Fibroblast of the aortic adventitia (primary cell): Measurements from ENCODE around the gene TSPAN13. TPM values are rescaled to one million over a fixed set of nuclear protein-coding genes. Genes with fewer than 3 reads are reported as not detected.

Experiments used
- DNase-seq: peaks from one replicate; pipeline ENCODE4 v3.0.0-alpha.2; 2010; ENCODE audit warnings: low read depth
- H3K4me3 ChIP-seq: 2 replicates; pipeline ENCODE4 v1.5.1; 2011; ENCODE audit warnings: low read depth, mild to moderate bottlenecking, control low read depth, low read length, moderate library complexity
- CTCF ChIP-seq: IDR thresholded peaks from 2 replicates; pipeline ENCODE4 v1.5.1; 2011; ENCODE audit warnings: mild to moderate bottlenecking, low read length, control low read depth, inconsistent platforms; ENCODE audit not compliant: insufficient read depth
- total RNA-seq: library from RNA; depleted of rRNA; stranded (reverse); fragments of >200 nt; gene quantifications from 2 replicates; pipeline ENCODE4 v1.2.3, GENCODE V29; 2012; ENCODE audit warnings: low replicate concordance

TSPAN13 gene
- total RNA-seq, 1 donor, result 4.3 TPM

- no peak for DNase-seq
- no peak for TF ChIP-seq CTCF
- no peak overlapping the region for H3K4me3 ChIP-seq
Observed at GRCh38 chr7:16776053-16776452, 22.5 kb downstream of the TSPAN13 start.

DNA sequence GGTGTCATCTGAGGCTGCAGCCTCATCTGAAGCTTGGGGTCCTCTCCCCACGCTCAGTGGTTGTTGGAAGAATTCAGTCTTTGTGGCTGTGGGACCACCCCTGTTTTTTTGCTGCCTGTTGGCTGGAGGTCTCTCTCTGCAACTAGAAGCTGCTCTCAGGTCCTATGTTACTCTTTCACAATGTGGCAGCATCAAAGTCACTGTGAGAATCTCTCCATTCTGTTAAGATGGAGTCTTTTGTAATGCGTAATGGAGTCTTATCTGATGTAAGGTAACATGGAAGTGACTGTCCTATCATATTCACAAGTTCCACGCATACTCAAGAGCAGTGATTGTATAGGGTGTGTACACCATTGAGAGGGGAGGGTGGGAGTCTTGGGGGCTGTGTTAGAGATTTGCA, 24.9 kb downstream of the TSPAN13 start:
- no peak for DNase-seq
- H3K4me3 ChIP-seq, result no peak overlapping the region
- no peak for TF ChIP-seq CTCF

DNA sequence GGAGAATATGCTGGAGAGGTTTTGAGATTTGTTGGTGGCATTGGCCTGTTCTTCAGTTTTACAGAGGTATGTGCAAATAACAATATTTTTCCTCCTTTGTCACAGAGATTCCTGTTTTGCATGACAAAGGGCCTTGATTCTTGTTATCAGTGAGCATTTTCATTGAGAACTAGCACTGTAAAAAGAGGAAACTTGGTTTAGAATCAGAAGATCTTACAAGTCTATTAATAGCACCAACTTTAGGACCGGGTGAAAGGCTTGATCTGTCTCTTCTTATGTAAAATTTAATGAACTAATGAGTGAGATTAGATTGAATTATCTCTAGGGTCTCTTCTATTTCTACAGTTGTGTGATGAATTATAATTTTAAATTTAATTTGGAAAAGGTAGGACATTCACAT, 25.5 kb downstream of the TSPAN13 start:
- H3K4me3 ChIP-seq, result no peak overlapping the region
- DNase-seq, result no peak
- no peak for TF ChIP-seq CTCF

- H3K4me3 ChIP-seq, result no peak overlapping the region
- DNase-seq, result no peak
- no peak for TF ChIP-seq CTCF
Observed at GRCh38 chr7:16780596-16780995, 27.0 kb downstream of the TSPAN13 start.

DNA sequence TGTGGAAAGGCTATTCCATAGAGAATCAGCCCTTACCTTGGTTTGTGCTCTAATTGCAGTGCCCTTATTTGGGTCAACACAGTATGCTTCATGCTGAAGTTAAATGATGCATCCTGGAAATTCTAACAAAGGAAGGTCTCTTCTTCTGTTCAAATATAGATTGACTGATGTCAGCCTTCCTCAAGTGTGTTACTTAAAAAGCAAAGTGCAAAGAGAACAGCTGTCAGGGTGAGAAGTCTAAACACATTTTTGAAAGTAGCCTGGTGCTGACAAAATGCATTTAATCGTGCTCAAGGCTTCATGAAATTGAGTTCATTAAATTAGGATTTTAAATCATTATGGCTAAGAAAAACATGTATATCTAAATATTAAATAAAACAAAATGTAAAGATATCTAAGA, 31.8 kb downstream of the TSPAN13 start:
- no peak for DNase-seq
- H3K4me3 ChIP-seq, result no peak overlapping the region
- TF ChIP-seq CTCF, result no peak

DNA sequence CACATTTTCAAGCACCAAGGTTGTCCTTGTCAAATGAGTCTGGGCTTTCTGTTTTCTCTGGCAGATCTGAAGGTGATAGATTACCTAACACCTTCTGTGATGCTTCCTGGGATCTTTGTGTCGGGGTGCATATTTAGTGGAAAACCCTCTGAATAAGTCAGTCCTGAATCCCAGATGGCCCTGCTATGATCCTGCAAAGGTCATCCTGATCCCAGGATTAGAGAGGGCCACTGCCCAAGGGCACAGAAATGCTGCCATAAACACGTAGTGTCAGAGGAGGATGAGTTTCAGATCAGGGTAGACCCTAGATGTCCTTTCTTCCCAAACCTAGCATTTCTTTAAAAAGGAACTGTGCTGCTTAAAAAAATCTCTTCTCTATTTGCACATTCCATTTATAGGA, 32.3 kb downstream of the TSPAN13 start:
- H3K4me3 ChIP-seq, result no peak overlapping the region
- DNase-seq, result no peak
- TF ChIP-seq CTCF, result no peak

- TF ChIP-seq CTCF, result no peak
- H3K4me3 ChIP-seq, result no peak overlapping the region
- DNase-seq, result no peak
Observed at GRCh38 chr7:16786257-16786656, 32.7 kb downstream of the TSPAN13 start.
